ENCODE measurements around the gene SMAD6.
"Not testable (repeated sequence)": the region's sequence is repeated elsewhere in the genome, so short reads cannot be mapped to it uniquely, and the experiment has no call there.

The SMAD6 gene

DNA sequence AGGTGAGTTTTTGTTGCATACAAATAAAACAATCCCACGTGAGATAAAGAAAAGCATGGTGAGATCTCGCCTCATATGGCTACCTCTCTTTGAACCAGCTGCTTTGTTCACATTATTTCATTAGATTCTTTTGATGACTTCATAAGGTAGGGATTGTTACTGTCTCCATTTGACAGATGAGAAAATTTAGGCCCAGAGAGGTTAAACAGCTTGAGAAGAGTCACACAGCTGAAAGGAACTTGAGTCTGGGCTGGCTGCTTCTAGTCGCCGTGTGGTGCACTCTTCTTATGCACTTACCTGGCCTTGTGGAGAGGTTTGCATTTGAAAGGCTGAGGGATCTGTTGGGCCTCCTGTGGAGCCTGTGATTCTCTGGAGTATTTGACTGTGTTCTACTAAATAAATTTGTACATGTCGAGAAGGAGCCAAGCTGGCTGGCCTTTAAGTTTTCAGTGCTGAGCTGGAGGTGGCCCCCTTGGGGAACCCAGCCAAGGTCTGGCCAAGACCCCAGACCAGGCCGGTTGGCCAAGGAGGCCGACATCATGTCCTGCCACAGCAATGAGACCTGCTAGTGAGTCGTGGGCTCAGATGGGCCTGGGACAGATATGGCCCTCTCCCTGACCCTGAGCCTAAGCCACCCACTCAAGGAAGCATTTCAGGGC, 125.1 kb downstream of the SMAD6 start:
- H3K27me3 ChIP-seq (ENCODE audit: control insufficient read depth in 2 of 2, insufficient read depth in 2 of 2, low read length in 2 of 2), result no peaks in the 10 kb centered on the region
- no peak overlapping the region for H3K27ac ChIP-seq (ENCODE audit: low read depth in 2 of 2, low read length in 2 of 2)
- no peak overlapping the region for H3K9ac ChIP-seq (ENCODE audit: low read depth in 1 of 2, low read length in 2 of 2)
- no peaks in the 10 kb centered on the region for H3K9me3 ChIP-seq (ENCODE audit: control insufficient read depth in 2 of 2, low read length in 2 of 2)
- no peak overlapping the region for H3K4me3 ChIP-seq (ENCODE audit: low read length in 2 of 2)
- no peaks in the 10 kb centered on the region for H3K4me1 ChIP-seq (ENCODE audit: control insufficient read depth in 2 of 2, insufficient read depth in 2 of 2, low read length in 2 of 2)
- no peaks in the 10 kb centered on the region for H3K36me3 ChIP-seq (ENCODE audit: control insufficient read depth in 2 of 2, insufficient read depth in 2 of 2, low read length in 2 of 2)

DNA sequence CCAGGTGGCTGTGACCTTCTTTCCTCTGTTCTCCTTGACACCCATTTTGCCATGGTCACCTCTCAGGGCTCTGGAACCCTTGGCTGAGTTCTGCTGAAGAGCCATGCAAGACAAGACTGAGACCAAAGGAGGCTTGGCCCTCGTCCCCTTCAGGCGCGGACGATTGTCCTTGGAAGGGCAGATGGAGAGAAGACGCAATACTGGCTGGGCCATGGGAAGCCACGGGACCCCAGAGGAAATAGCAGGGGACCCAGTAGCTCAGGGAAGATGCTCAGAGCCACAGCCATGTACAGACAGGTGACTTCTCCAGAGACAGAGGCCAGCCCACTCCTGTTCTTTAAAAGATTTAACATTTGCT, 125.6 kb downstream of the SMAD6 start:
- no peaks in the 10 kb centered on the region for H3K4me1 ChIP-seq (ENCODE audit: control insufficient read depth in 2 of 2, insufficient read depth in 2 of 2, low read length in 2 of 2)
- H3K27me3 ChIP-seq (ENCODE audit: control insufficient read depth in 2 of 2, insufficient read depth in 2 of 2, low read length in 2 of 2), result no peaks in the 10 kb centered on the region
- H3K9ac ChIP-seq (ENCODE audit: low read depth in 1 of 2, low read length in 2 of 2), result no peak overlapping the region
- H3K27ac ChIP-seq (ENCODE audit: low read depth in 2 of 2, low read length in 2 of 2), result no peak overlapping the region
- no peaks in the 10 kb centered on the region for H3K9me3 ChIP-seq (ENCODE audit: control insufficient read depth in 2 of 2, low read length in 2 of 2)
- H3K4me3 ChIP-seq (ENCODE audit: low read length in 2 of 2), result no peak overlapping the region
- H3K36me3 ChIP-seq (ENCODE audit: control insufficient read depth in 2 of 2, insufficient read depth in 2 of 2, low read length in 2 of 2), result no peaks in the 10 kb centered on the region

DNA sequence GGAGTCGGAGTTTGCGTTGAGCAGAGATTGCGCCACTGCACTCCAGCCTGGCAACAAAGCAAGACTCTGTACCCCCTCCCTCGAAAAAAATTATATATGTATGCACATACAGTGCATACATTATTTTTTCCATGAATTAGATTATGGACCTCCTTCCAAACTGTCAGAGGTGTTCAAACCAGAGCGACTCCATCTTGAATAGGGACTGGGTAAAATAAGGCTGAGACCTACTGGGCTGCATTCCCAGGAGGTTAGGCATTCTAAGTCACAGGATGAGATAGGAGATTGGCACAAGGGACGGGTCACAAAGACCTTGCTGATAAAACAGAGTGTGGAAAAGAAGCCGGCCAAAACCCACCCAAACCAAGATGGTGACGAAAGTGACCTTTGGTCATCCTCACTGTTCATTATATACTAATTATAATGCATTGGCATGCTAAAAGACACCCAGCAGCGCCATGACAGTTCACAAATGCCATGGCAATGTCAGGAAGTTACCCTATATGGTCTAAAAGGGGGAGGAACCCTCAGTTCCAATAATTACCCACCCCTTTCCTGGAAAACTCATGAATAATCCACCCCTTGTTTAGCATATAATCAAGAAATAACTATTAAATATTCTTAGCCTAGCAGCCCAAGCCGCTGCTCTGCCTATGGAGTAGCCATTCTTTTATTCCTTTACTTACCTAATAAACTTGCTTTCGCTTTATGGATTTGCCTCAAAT, 126.9 kb downstream of the SMAD6 start:
- not testable (repeated sequence) for H3K27ac ChIP-seq (ENCODE audit: low read depth in 2 of 2, low read length in 2 of 2); H3K36me3 ChIP-seq (ENCODE audit: control insufficient read depth in 2 of 2, insufficient read depth in 2 of 2, low read length in 2 of 2); H3K4me1 ChIP-seq (ENCODE audit: control insufficient read depth in 2 of 2, insufficient read depth in 2 of 2, low read length in 2 of 2); H3K4me3 ChIP-seq (ENCODE audit: low read length in 2 of 2); H3K9me3 ChIP-seq (ENCODE audit: control insufficient read depth in 2 of 2, low read length in 2 of 2); H3K9ac ChIP-seq (ENCODE audit: low read depth in 1 of 2, low read length in 2 of 2); H3K27me3 ChIP-seq (ENCODE audit: control insufficient read depth in 2 of 2, insufficient read depth in 2 of 2, low read length in 2 of 2)

- H3K27ac ChIP-seq (ENCODE audit: low read depth in 2 of 2, low read length in 2 of 2), result no peak overlapping the region
- no peak overlapping the region for H3K9ac ChIP-seq (ENCODE audit: low read depth in 1 of 2, low read length in 2 of 2)
- H3K4me3 ChIP-seq (ENCODE audit: low read length in 2 of 2), result no peak overlapping the region
- no peaks in the 10 kb centered on the region for H3K4me1 ChIP-seq (ENCODE audit: control insufficient read depth in 2 of 2, insufficient read depth in 2 of 2, low read length in 2 of 2)
- H3K9me3 ChIP-seq (ENCODE audit: control insufficient read depth in 2 of 2, low read length in 2 of 2), result no peaks in the 10 kb centered on the region
- no peaks in the 10 kb centered on the region for H3K36me3 ChIP-seq (ENCODE audit: control insufficient read depth in 2 of 2, insufficient read depth in 2 of 2, low read length in 2 of 2)
- H3K27me3 ChIP-seq (ENCODE audit: control insufficient read depth in 2 of 2, insufficient read depth in 2 of 2, low read length in 2 of 2), result no peaks in the 10 kb centered on the region
Measured at GRCh38 chr15:66829551-66830121, 127.6 kb downstream of the SMAD6 start.

DNA sequence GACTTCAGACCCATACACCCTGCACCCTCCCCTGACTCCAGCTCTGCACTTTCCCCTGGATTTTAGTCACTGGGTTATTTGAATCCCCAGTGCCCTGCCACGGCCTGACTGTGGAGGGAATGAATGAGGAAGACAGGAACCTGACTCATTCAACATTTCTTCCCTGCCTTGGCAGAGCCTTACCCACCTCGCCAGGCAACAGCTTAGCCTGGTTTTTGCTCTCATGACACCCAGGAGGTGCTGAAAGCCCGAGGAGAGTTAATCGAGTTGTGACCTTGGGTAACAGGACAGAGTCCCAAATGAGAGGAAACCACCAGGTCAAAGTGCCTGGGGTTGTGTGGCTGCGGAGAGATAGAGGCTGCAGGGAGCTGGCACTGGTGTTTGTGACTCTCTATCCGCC, 128.3 kb downstream of the SMAD6 start:
- Histone ChIP-seq H3K27ac (ENCODE audit: low read depth in 2 of 2, low read length in 2 of 2) (no peak overlapping the region), H3K4me1 (ENCODE audit: control insufficient read depth in 2 of 2, insufficient read depth in 2 of 2, low read length in 2 of 2) (no peaks in the 10 kb centered on the region), H3K27me3 (ENCODE audit: control insufficient read depth in 2 of 2, insufficient read depth in 2 of 2, low read length in 2 of 2) (no peaks in the 10 kb centered on the region), H3K9ac (ENCODE audit: low read depth in 1 of 2, low read length in 2 of 2) (no peak overlapping the region), H3K9me3 (ENCODE audit: control insufficient read depth in 2 of 2, low read length in 2 of 2) (no peaks in the 10 kb centered on the region), H3K4me3 (ENCODE audit: low read length in 2 of 2) (no peak overlapping the region), H3K36me3 (ENCODE audit: control insufficient read depth in 2 of 2, insufficient read depth in 2 of 2, low read length in 2 of 2) (no peaks in the 10 kb centered on the region)

- Histone ChIP-seq H3K36me3 (ENCODE audit: control insufficient read depth in 2 of 2, insufficient read depth in 2 of 2, low read length in 2 of 2) (no peaks in the 10 kb centered on the region), H3K9me3 (ENCODE audit: control insufficient read depth in 2 of 2, low read length in 2 of 2) (no peaks in the 10 kb centered on the region), H3K4me3 (ENCODE audit: low read length in 2 of 2) (no peak overlapping the region), H3K4me1 (ENCODE audit: control insufficient read depth in 2 of 2, insufficient read depth in 2 of 2, low read length in 2 of 2) (no peaks in the 10 kb centered on the region), H3K27ac (ENCODE audit: low read depth in 2 of 2, low read length in 2 of 2) (no peak overlapping the region), H3K27me3 (ENCODE audit: control insufficient read depth in 2 of 2, insufficient read depth in 2 of 2, low read length in 2 of 2) (no peaks in the 10 kb centered on the region), H3K9ac (ENCODE audit: low read depth in 1 of 2, low read length in 2 of 2) (no peak overlapping the region)
Measured at GRCh38 chr15:66830823-66831222, 128.8 kb downstream of the SMAD6 start.

- no peak overlapping the region for H3K27ac ChIP-seq (ENCODE audit: low read depth in 2 of 2, low read length in 2 of 2)
- H3K9me3 ChIP-seq (ENCODE audit: control insufficient read depth in 2 of 2, low read length in 2 of 2), result no peaks in the 10 kb centered on the region
- H3K4me3 ChIP-seq (ENCODE audit: low read length in 2 of 2), result no peak overlapping the region
- no peak overlapping the region for H3K9ac ChIP-seq (ENCODE audit: low read depth in 1 of 2, low read length in 2 of 2)
- no peaks in the 10 kb centered on the region for H3K36me3 ChIP-seq (ENCODE audit: control insufficient read depth in 2 of 2, insufficient read depth in 2 of 2, low read length in 2 of 2)
- no peaks in the 10 kb centered on the region for H3K27me3 ChIP-seq (ENCODE audit: control insufficient read depth in 2 of 2, insufficient read depth in 2 of 2, low read length in 2 of 2)
- no peaks in the 10 kb centered on the region for H3K4me1 ChIP-seq (ENCODE audit: control insufficient read depth in 2 of 2, insufficient read depth in 2 of 2, low read length in 2 of 2)
Measured at GRCh38 chr15:66831289-66831688, 129.3 kb downstream of the SMAD6 start.

- Histone ChIP-seq H3K4me3 (ENCODE audit: low read length in 2 of 2) (no peak overlapping the region), H3K27ac (ENCODE audit: low read depth in 2 of 2, low read length in 2 of 2) (no peak overlapping the region)
Measured at GRCh38 chr15:66831801-66832390, 129.9 kb downstream of the SMAD6 start.

More at GRCh38 chr15:66831801-66832390, 129.9 kb downstream of the SMAD6 start:
- H3K27me3 ChIP-seq (ENCODE audit: control insufficient read depth in 2 of 2, insufficient read depth in 2 of 2, low read length in 2 of 2), result no peaks in the 10 kb centered on the region
- H3K9ac ChIP-seq (ENCODE audit: low read depth in 1 of 2, low read length in 2 of 2), result no peak overlapping the region
- no peaks in the 10 kb centered on the region for H3K36me3 ChIP-seq (ENCODE audit: control insufficient read depth in 2 of 2, insufficient read depth in 2 of 2, low read length in 2 of 2)
- no peaks in the 10 kb centered on the region for H3K9me3 ChIP-seq (ENCODE audit: control insufficient read depth in 2 of 2, low read length in 2 of 2)
- H3K4me1 ChIP-seq (ENCODE audit: control insufficient read depth in 2 of 2, insufficient read depth in 2 of 2, low read length in 2 of 2), result no peaks in the 10 kb centered on the region
